NCI-H1105 (cell line): Measurements from ENCODE around the gene ATAD5.
"Not testable (repeated sequence)": the region's sequence is repeated elsewhere in the genome, so short reads cannot be mapped to it uniquely, and the experiment has no call there.

Experiments
- DNase-seq: peaks from one replicate; lab custom pipeline; 2025; lab: John Stamatoyannopoulos, UW

Gene ATAD5, protein sequence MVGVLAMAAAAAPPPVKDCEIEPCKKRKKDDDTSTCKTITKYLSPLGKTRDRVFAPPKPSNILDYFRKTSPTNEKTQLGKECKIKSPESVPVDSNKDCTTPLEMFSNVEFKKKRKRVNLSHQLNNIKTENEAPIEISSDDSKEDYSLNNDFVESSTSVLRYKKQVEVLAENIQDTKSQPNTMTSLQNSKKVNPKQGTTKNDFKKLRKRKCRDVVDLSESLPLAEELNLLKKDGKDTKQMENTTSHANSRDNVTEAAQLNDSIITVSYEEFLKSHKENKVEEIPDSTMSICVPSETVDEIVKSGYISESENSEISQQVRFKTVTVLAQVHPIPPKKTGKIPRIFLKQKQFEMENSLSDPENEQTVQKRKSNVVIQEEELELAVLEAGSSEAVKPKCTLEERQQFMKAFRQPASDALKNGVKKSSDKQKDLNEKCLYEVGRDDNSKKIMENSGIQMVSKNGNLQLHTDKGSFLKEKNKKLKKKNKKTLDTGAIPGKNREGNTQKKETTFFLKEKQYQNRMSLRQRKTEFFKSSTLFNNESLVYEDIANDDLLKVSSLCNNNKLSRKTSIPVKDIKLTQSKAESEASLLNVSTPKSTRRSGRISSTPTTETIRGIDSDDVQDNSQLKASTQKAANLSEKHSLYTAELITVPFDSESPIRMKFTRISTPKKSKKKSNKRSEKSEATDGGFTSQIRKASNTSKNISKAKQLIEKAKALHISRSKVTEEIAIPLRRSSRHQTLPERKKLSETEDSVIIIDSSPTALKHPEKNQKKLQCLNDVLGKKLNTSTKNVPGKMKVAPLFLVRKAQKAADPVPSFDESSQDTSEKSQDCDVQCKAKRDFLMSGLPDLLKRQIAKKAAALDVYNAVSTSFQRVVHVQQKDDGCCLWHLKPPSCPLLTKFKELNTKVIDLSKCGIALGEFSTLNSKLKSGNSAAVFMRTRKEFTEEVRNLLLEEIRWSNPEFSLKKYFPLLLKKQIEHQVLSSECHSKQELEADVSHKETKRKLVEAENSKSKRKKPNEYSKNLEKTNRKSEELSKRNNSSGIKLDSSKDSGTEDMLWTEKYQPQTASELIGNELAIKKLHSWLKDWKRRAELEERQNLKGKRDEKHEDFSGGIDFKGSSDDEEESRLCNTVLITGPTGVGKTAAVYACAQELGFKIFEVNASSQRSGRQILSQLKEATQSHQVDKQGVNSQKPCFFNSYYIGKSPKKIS (N-terminal part only)

GRCh38 chr17:30831663-30832437 lies at the start of gene ATAD5:
Gene ATAD5, plus strand, starts transcription at chr17:30831966. Its CDS starts 382 bp downstream, at chr17:30832348.
- peak; percentile 81 for DNase-seq

DNA sequence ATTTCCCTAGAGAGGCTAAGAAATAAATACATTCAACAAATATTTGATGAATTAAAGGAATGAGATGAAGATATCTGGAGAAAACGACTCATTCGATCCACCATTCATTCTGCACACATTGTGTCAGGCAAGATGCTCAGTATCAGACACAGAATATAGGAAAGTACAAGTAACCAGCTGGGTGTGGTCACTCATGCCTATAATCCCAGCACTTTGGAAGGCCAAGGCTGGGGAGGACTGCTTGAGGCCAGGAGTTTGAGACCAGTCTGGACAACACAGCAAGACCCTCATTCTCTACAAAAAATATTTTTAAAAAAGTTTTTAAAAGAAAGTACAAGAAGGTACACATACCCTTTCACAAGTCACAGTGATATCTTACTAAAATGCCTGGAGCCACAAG lies 49.6 kb upstream of the ATAD5 start:
- no peak for DNase-seq

DNA sequence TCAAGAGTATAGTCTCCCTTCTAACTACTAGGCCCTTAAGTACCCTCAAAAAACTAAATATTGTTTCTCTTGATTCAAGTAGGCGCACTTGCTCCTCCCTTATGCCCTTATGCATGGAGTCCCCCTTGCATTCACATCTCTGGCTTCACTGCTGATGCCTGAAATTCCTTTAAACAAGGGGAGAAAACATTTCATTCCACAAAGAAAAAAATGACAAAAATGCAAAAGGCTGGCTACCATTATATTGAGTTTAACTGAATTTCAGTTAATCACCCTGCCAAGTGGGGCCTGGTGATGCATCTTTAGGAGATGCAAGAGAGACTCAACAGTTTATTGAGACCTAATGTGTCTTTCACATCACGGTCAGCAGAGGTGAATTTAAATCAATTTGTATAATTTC lies 42.8 kb upstream of the ATAD5 start:
- no peak for DNase-seq

- no peak for DNase-seq
Observed at GRCh38 chr17:30790279-30790678, 41.5 kb upstream of the ATAD5 start.

- DNase-seq: no peak
Observed at GRCh38 chr17:30793282-30793977, 38.3 kb upstream of the ATAD5 start.

- no peak for DNase-seq
Observed at GRCh38 chr17:30794372-30794771, 37.4 kb upstream of the ATAD5 start.

DNA sequence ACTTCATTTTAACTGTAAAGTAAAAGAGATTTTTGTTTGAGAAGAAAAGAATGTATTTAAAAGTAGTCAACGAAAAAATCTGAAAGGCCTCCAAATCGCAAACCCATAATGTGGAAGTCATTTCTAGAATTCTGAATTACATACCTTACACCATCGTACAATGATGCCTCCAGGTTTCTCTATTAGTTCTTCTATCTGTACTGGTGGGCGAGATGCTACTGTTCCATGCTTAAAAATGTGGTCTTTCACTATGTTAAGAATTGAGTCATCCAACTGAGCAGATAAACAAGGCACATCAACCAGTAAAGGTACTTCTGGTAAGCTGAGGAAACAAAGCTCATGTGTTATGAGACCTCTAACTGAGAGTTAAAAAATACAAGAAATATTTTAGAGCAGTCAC lies 35.8 kb upstream of the ATAD5 start:
- no peak for DNase-seq

DNA sequence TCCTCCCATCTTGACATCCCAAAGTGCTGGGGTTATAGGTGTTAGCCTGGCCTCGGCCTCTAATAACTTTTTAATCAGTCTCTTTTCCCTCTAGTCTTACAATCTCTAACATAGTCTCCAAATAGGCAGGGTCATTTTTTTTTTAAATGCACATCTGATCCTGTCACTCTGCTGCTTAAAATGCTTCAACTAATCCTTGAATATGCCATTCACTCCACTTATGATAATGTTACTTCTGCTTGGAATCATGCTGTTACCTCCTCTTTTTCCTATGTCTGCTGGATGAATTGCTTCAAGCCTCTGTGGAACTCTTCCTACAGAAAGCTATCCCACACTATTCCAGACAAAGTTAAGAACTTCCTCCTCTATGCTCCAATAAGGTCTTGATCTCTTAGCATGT lies 30.1 kb upstream of the ATAD5 start:
- no peak for DNase-seq

DNA sequence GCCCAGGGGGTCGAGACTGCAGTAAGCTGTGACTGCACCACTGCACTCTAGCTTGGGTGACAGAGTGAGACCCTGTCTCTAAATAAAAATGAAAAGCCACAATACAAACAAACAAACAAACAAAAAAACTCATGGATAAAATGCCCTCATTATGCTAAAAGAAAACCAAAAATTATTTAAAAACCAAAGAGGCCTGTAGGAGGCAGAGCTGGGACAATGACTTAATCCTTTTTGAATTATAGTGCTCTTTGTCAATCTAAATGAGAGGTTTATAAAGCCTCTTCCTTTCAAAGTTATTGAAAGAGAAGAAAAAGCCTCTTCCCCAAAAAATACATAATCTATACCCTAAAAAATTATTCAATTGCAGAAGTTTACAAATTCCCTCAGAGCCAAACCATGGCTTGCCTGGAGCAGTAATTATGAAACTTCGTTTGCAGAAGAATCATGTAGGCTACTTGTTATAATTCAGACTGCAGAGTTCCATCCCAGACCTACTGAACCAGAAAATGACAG lies 25.8 kb upstream of the ATAD5 start:
- DNase-seq: no peak

GRCh38 chr17:30807896-30808295 lies 23.9 kb upstream of the ATAD5 start:
- DNase-seq: no peak

GRCh38 chr17:30808785-30809286 lies 22.9 kb upstream of the ATAD5 start:
- no peak for DNase-seq

DNA sequence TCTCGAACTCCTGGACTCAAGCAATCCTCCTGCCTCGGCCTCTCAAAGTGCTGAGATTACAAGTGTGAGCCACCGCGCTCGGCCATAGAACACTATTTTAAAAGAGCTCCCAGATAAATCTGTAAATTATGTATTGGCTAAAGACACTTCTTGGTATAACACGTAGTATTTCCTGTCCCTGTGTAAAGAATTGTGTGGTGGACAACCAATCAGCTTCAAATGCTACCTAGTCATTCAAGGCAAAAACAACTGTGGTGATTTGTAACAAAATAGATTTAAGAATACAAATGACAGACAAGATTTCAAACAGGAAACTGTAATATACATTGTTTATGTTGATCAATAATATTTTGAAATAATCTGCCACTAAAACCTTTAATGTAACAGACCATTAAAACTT lies 21.9 kb upstream of the ATAD5 start:
- DNase-seq: no peak

DNA sequence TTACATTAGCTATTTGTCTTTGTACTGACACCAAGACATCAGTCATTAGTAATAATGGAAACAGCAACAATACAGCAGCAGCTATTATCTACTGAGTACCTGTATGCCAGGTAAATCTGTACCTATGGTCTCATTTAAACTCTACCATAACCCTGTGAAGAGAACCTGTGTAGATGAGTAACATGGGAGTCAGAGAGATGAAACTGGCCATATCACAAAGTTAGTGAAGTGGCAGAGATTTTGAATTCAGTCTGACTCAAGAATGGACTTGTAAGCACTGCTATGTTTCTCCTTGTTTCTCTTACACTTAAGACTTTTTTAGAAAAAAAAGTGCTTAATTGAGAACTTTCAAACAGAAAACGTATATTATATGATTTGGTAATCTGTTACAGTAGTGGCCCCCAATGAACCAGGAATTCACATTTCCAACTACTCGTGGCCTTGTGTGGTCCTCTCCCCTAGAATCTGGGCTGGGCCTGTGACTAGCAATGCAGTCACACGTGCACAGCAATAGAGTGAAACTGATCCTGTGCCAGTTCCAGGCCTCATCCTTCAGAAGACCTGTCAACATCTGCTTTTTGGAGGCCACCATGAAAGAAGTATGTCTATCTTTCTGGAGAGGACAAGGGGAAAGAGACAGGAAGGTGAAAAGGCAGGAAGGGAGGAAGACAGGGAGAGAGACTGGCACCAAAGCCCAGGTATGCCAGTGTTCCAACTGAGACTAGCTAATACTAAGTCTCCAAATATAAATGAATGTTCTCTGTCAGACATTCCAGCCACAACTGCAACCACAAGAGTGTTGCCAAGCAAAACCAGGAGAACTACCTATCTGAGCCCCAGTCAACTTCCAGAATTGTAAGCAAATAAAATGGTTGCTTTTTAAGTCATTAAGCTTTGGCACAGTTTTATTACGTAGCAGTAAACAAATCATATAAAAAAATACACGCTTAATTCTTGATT lies 19.3 kb upstream of the ATAD5 start:
- no peak for DNase-seq

GRCh38 chr17:30814236-30814635 lies 17.5 kb upstream of the ATAD5 start:
- not testable (repeated sequence) for DNase-seq

DNA sequence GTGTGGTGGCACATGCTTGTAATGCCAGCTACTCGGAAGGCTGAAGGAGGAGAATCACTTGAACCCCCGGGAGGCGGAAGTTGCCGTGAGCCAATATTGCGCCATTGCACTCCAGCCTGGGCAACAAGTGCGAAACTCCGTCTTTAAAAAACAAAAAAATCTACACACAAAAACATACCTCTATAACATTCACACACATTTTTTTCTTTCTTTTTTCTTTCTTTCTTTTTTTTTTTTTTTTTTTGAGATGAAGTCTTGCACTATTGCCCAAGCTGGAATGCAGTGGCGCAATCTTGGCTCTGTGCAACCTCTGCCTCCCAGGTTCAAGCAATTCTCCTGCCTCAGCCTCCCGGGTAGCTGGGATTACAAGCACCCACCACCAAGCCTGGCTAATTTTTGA lies 16.9 kb upstream of the ATAD5 start:
- not testable (repeated sequence) for DNase-seq

DNA sequence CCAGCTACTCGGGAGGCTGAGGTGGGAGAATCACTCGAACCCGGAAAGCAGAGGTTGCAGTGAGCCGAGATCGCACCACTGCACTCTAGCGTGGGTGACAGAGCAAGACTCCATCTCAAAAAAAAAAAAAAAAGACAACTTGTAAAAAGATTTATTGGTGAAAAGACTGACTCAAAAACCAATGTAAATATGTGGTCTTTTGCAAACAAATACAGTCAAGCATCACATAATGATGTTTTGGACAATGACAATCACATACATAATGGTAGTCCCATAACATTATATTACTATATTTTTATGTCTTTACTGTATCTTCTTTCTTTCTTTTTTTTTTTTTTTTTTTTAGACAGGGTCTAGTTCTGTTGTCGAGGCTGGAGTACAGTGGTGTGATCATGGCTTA lies 15.6 kb upstream of the ATAD5 start:
- DNase-seq: no peak

- DNase-seq: no peak
Observed at GRCh38 chr17:30819971-30820705, 11.6 kb upstream of the ATAD5 start.

GRCh38 chr17:30821871-30822723 lies 9.7 kb upstream of the ATAD5 start:
- DNase-seq: no peak
